Stomach (tissue), 9 donors: Measurements from ENCODE around the gene GNGT2. TPM values are rescaled to one million over a fixed set of nuclear protein-coding genes. Genes with fewer than 3 reads are reported as not detected.

Experiments used
- DNase-seq, 2 donors: peaks; one replicate each; pipeline versions ENCODE4 v3.0.0 to v3.0.0-alpha.2; 2013 to 2019
- H3K27ac ChIP-seq, 5 donors: fragments of 200-600 bp in 4 of 5; sonication (generic) in 4 of 5; one replicate each; pipeline ENCODE4 v1.5.1; 2013 to 2019; ENCODE audit warnings: mild to moderate bottlenecking in 1 of 5, moderate library complexity in 1 of 5
- H3K27me3 ChIP-seq, 3 donors: fragments of 200-600 bp; sonication (generic); one replicate each; pipeline ENCODE4 v1.5.1; 2017 to 2019; ENCODE audit warnings: mixed run types in 1 of 3
- H3K36me3 ChIP-seq, 4 donors: fragments of 200-600 bp; sonication (generic); 1 replicate in 3 of 4; 2 replicates in 1 of 4; pipeline ENCODE4 v1.5.1; 2016 to 2019
- H3K4me1 ChIP-seq, 4 donors: fragments of 200-600 bp; sonication (generic); one replicate each; pipeline ENCODE4 v1.5.1; 2016 to 2019
- H3K4me3 ChIP-seq, 4 donors: fragments of 200-600 bp; sonication (generic) in 3 of 4; one replicate each; pipeline ENCODE4 v1.5.1; 2016 to 2019; ENCODE audit warnings: mild to moderate bottlenecking in 1 of 4
- H3K9me3 ChIP-seq, 4 donors: fragments of 200-600 bp; sonication (generic); one replicate each; pipeline ENCODE4 v1.5.1; 2016 to 2019
- EP300 ChIP-seq: sonication (generic); formaldehyde crosslinking; IDR thresholded peaks from one replicate; pipeline ENCODE4 v1.6.1; 2017; ENCODE audit warnings: antibody characterized with exemption
- POLR2A ChIP-seq, 4 donors: fragments of 450-650 bp; IDR thresholded peaks; one replicate each; pipeline ENCODE4 v1.6.1; 2016; ENCODE audit warnings: antibody characterized with exemption in 4 of 4, control low read depth in 2 of 4, mild to moderate bottlenecking in 1 of 4, moderate library complexity in 1 of 4
- POLR2AphosphoS5 ChIP-seq, 3 donors: sonication (generic); formaldehyde crosslinking; IDR thresholded peaks; one replicate each; pipeline ENCODE4 v1.6.1; 2016; ENCODE audit warnings: antibody characterized with exemption in 3 of 3
- WGBS, 5 donors: extraction: QIAGEN DNeasy Blood & Tissue Kit in 3 of 5; methylation state at CpG; one replicate each; pipeline versions ENCODE4 v1.1.5 to v1.1.7; 2013 to 2018; 5-methylcytosine and 5-hydroxymethylcytosine counted together
- intact Hi-C: fragments of 100-400 bp; cut with DNase I; formaldehyde crosslinking; loops from one replicate; pipeline ENCODE4 v1.15.1; 2023; ENCODE audit warnings: low total_unique reads
- polyA plus RNA-seq, 3 donors: library from polyadenylated mRNA; stranded (reverse); fragments of 200-250 nt; gene quantifications; one replicate each; pipeline ENCODE4 v1.2.3, GENCODE V29; 2013
- total RNA-seq, 5 donors: library from RNA; depleted of rRNA; stranded (reverse); fragments of >200 nt; gene quantifications; one replicate each; pipeline versions ENCODE4 v1.1.0 to v1.2.3, GENCODE V29; 2014 to 2016
- TF ChIP-seq, protein P1 (sequence below), 7 experiments: fragments of 450-650 bp in 4 of 7; fragments of 200-600 bp in 3 of 7; sonication (generic) in 3 of 7; IDR thresholded peaks; one replicate each; pipeline ENCODE4 v1.5.1; 2016 to 2019; ENCODE audit warnings: antibody characterized with exemption in 7 of 7, control low read depth in 2 of 7, mild to moderate bottlenecking in 1 of 7
- donor health status: healthy with polysubstance abuse.
- donor health status: Bipolar disorder and iron deficiency.
- donor health status: healthy.

Gene GNGT2
- total and polyA plus RNA-seq, 8 donors: 1.6 to 134 (median 2.8) TPM; not detected in 2

DNA sequence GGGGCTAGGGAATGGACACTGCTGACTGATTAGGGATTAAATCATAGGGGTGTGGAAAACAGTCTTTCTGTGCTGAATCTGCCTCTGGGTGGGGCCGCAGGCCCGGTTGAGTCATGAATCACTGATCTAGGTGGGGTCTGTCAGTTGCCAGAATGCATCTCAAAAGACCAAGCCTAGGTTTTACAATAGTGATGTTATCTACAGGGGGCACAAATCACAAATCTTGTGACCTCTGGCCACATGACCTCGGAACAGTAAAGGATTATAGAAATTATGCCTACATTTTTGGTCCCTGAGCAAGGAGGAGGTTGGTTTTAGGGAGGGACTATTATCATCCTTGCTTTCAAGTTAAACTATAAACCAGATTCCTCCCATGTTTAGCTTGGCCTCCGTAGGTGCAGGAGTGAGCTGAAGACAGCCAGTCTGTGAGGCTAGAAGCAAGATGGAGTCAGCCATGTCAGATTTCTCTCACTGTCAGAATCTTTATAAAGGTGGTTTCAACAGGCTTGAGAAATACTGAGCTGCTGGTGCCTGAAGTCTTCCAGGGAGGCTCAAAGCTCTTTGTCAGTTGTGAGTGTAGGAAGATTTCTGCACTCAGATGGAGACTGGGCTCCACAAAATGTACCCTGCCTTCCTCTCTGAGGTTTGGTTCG, 12.9 kb downstream of the GNGT2 start:
- Histone ChIP-seq H3K4me1 (peaks cover 0 to 13% (median 10%) of the 10 kb centered on the region in 4 donors), H3K27ac (no peak overlapping the region), H3K4me3 (no peak overlapping the region), H3K27me3 (no peaks in the 10 kb centered on the region), H3K9me3 (no peaks in the 10 kb centered on the region), H3K36me3 (no peaks in the 10 kb centered on the region)
- no peak for DNase-seq
- intact Hi-C loops: no loop called here
- TF ChIP-seq POLR2AphosphoS5 (IDR thresholded peaks at IDR 0.05): no peak
- no peak for TF ChIP-seq POLR2A (IDR thresholded peaks at IDR 0.05)
- TF ChIP-seq, protein P1, sequence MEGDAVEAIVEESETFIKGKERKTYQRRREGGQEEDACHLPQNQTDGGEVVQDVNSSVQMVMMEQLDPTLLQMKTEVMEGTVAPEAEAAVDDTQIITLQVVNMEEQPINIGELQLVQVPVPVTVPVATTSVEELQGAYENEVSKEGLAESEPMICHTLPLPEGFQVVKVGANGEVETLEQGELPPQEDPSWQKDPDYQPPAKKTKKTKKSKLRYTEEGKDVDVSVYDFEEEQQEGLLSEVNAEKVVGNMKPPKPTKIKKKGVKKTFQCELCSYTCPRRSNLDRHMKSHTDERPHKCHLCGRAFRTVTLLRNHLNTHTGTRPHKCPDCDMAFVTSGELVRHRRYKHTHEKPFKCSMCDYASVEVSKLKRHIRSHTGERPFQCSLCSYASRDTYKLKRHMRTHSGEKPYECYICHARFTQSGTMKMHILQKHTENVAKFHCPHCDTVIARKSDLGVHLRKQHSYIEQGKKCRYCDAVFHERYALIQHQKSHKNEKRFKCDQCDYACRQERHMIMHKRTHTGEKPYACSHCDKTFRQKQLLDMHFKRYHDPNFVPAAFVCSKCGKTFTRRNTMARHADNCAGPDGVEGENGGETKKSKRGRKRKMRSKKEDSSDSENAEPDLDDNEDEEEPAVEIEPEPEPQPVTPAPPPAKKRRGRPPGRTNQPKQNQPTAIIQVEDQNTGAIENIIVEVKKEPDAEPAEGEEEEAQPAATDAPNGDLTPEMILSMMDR (IDR thresholded peaks at IDR 0.05): no peak
- no peak for TF ChIP-seq EP300
- WGBS, 5 donors: 36 to 50% (median 43%) methylated on average over 5 of the region's 5 CpGs

DNA sequence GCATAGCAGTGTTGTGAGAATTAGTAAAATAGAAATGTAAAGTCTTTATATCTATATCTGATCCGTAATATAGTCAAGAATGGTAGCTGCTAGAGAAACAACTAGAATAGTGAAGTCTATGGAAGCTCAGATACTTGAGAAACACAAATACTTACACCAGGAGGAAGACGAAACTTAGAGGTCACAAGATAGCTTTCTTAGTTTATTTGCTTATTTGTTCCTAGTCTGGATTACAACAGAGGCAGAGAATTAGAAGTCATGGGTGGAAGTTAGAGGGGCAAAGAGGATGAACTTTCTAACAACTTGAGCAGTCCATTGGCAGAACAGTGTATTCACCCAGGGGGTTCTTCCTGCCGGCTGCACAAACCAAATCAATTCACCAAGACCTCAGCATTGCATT, 13.9 kb downstream of the GNGT2 start:
- 71 to 78% (median 73%) methylated on average over 3 of the region's 3 CpGs for WGBS, 5 donors
- no peak overlapping the region for H3K27ac ChIP-seq

GRCh38 chr17:49195751-49196150, 14.6 kb downstream of the GNGT2 start:
- no peaks in the 10 kb centered on the region for H3K9me3 ChIP-seq
- no peak for TF ChIP-seq EP300
- TF ChIP-seq, protein P1 (IDR thresholded peaks at IDR 0.05): no peak
- no peak for TF ChIP-seq POLR2AphosphoS5 (IDR thresholded peaks at IDR 0.05)
- TF ChIP-seq POLR2A (IDR thresholded peaks at IDR 0.05): no peak
- 60 to 76% (median 65%) methylated on average over 4 of the region's 4 CpGs for WGBS, 5 donors
- no peak overlapping the region for H3K4me3 ChIP-seq
- H3K27ac ChIP-seq: no peak overlapping the region
- H3K36me3 ChIP-seq: no peaks in the 10 kb centered on the region
- no peaks in the 10 kb centered on the region for H3K27me3 ChIP-seq
- intact Hi-C loops: no loop called here
- DNase-seq: no peak
- H3K4me1 ChIP-seq: peaks cover 0 to 20% (median 17%) of the 10 kb centered on the region in 4 donors

More for the DNA sequence above, 13.9 kb downstream of the GNGT2 start:
- Histone ChIP-seq H3K36me3 (no peaks in the 10 kb centered on the region), H3K4me3 (no peak overlapping the region), H3K27me3 (no peaks in the 10 kb centered on the region), H3K4me1 (peaks cover 0 to 16% (median 14%) of the 10 kb centered on the region in 4 donors), H3K9me3 (no peaks in the 10 kb centered on the region)
- DNase-seq: no peak
- intact Hi-C loops: no loop called here
- TF ChIP-seq, protein P1 (IDR thresholded peaks at IDR 0.05): no peak
- no peak for TF ChIP-seq POLR2A (IDR thresholded peaks at IDR 0.05)
- no peak for TF ChIP-seq POLR2AphosphoS5 (IDR thresholded peaks at IDR 0.05)
- no peak for TF ChIP-seq EP300

GRCh38 chr17:49194297-49194607, 16.1 kb downstream of the GNGT2 start:
- WGBS, 5 donors: 62 to 75% (median 70%) methylated on average over 3 of the region's 3 CpGs
- no peaks in the 10 kb centered on the region for H3K36me3 ChIP-seq
- intact Hi-C loops: no loop called here
- H3K9me3 ChIP-seq: no peaks in the 10 kb centered on the region
- H3K27me3 ChIP-seq: no peaks in the 10 kb centered on the region
- peaks cover 0 to 21% (median 17%) of the 10 kb centered on the region in 4 donors for H3K4me1 ChIP-seq
- DNase-seq: no peak
- H3K27ac ChIP-seq: peak overlapping the region in 3 of 5 donors; percentile 97 to 98 (median 97)
- peak overlapping the region in 2 of 4 donors; percentile 77 to 83 for H3K4me3 ChIP-seq
- TF ChIP-seq, protein P1 (IDR thresholded peaks at IDR 0.05): no peak
- TF ChIP-seq POLR2AphosphoS5 (IDR thresholded peaks at IDR 0.05): no peak
- no peak for TF ChIP-seq EP300
- TF ChIP-seq POLR2A (IDR thresholded peaks at IDR 0.05): no peak
